GOT3 (cell line): ENCODE results near the gene PRKAR2A.
"Not testable (repeated sequence)": the region's sequence is repeated elsewhere in the genome, so short reads cannot be mapped to it uniquely, and the experiment has no call there.

Experiments
- DNase-seq: peaks from one replicate; lab custom pipeline; 2025; ENCODE audit warnings: mixed read lengths; lab: John Stamatoyannopoulos, UW

PRKAR2A gene

DNA sequence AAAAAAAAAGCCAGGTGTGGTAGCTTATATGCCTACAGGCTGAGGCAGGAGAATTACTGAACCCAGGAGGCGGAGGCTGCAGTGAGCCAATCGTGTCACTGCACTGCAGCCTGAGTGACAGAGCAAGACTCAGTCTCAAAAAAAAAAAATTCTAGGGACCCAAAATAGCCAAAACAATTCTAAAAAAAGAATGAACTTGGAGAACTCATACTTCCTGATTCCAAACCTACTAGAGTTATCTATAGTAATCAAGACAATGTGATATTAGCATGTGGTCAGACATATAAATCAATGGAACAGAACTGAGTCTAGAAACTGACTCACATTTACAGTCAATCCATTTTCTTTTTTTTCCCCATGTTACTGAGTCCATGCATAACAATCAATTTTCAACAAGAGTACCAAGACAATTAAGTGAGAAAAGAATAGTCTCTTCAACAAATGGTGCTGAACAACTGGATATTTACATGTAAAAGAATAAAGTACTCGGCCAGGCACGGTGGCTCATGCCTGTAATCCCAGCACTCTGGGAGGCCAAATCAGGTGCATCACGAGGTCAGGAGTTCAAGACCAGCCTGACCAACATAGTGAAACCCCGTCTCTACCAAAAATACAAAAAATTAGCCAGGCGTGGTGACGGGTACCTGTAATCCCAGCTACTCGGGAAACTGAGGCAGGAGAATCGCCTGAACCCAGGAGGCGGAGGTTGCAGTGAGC lies 11.9 kb downstream of the PRKAR2A start:
- DNase-seq = no peak

DNA sequence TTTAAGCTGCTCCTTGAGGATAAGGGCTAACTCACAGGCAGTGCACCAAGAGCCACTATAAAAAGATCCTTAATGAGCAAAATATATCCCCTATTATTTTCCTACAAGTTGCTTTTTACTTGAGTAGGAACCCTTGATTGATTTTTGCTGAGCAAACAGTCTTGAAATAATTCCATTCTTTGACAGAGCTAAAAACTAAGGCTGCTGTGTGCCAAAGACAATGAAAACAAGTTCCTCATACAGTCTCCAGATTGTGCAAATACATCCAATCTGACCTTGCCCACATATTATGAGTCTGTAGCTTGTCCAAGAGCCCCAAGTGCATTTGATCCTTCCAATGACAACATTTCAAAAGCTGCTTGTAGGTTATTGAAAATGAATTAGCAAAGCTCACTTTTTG lies 15.0 kb downstream of the PRKAR2A start:
- no peak for DNase-seq

DNA sequence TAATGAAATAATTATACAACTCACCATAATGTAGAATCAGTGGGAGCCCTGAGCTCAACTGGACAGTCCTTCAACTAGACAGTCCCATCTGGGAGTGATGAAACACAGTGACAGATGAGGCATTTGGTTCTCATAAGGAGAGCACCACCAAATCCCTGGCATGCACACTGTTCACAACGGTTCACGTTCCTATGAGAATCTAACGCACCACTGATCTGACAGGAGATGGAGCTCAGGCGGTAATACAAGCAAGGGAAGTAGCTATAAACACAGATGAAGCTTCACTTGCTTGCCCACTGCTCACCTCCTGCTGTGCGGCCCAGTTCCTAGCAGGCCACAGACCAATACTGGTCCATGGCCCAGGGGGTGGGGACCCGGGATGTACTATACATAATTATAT lies 17.0 kb downstream of the PRKAR2A start:
- DNase-seq = no peak

DNA sequence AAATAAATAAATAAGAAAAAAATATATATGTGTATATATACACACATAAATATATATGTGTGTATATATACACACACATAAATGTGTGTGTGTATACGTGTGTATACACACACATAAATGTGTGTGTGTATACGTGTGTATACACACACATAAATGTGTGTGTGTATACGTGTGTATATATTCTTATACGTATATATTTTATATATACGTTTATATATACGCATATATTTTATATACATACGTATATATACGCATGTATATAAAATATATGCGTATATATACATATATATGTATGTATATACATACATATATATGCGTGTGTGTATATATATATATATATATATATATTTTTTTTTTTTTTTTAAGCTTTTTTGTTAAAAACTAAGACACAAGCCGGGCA lies 18.1 kb downstream of the PRKAR2A start:
- DNase-seq = not testable (repeated sequence)

DNA sequence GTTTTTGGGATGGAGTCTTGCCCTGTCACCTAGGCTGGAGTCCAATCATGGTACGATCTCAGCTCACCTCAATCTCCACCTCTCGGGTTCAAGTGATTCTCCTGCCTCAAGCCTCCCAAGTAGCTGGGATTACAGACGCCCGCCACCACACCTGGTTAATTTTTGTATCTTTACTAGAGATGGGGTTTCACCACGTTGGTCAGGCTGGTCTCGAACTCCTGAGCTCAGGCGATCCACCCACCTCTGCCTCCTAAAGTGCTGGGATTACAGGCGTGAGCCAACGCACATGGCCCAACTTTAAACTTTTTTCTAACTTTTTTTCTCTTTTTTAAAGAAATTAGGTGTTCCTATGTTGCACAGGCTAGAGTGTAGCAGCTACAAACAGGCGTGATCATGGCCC lies 19.8 kb downstream of the PRKAR2A start:
- DNase-seq = not testable (repeated sequence)

DNA sequence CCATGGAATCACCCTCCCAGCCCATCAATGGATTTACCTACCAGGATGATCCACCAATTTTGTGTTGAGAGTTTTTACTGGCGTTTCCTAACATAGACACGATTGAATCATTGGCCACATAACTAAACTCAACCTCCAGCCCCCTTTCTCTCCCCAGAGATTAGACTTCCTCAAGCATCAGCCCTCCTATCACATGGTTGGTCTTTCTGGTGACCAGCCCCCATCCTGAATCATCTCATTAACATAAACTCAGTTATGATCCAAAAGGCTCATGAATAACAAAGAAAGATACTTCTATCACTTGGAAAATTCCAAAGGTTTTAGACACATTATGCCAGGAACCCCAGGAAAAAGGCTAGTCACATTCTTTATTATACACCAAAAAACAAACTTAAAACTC lies 21.2 kb downstream of the PRKAR2A start:
- peak; percentile 8 for DNase-seq

DNA sequence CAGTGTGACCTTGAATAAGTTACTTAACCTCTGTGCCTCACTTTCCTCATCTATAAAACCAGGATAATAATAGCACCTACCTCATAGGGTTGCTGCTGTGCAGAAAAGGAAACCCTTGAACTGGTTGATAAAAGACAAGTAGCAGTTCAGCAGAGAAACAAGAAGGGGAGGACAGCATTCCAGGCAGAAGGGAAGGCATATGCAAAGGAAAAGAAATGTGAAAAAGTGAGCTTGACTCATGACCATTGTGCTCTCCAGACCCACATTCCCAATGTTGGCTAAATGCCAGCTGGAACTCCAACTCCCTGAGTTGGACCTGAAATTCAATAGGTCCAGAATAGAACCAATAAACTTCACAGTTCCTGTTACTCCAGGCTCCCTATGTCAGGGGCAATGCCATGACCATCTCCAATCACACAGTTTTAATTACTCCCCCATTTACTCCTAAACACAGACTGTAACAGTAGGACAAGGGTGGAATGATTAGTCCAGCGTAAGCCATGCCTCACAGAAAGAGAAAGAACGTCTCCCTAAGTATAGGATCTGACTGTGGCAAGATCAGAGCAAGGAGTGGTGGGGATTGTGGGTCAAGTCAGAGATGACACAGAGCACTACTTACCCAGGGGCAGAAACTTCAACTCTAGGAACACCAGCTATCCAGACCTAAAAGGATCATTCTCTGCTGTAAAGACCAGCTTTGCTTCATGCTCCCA lies 26.9 kb downstream of the PRKAR2A start:
- no peak for DNase-seq

DNA sequence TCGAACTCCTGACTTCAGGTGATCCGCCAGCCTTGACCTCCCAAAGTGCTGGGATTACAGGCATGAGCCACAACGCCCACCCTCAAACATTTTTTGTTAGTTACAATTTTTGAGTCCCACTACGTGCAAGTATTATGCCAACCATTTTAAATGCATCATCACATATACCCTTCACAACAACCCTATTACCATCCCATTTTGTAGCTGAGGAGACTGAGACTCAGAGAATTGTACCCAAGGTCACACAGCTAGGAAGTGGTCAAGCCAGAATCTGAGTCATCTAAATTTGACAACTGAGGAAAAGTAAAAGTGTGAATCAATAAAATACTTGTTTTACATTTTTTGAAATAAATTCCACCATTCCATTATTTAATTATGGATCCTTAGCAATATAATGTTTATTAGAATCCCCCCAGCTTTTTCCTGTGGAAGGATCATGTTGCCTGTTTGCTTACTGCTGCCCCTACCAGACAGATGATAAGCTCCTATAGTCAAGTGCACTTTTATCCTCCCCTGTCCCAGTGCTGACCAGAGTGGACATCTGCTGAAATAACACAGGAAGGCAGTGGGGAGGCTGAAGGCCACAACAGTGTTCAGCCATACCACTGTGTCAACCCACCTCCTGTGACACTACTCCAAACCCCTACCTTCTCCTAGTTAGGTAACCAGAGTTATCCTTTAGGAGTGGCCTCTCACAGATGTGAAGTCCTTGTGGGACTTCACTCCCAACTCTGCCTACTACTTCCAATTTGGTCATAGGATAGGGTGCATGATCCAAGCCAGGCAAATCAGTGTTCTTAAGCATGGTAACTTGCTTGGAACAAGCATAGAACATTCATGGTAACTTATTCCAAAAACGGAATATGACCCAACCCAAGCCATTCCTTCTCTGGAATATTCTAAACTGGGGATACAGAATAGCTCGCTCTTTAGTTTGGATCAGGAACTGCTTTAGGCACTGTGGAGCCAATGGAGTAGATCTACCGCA lies 28.1 kb downstream of the PRKAR2A start:
- no peak for DNase-seq

DNA sequence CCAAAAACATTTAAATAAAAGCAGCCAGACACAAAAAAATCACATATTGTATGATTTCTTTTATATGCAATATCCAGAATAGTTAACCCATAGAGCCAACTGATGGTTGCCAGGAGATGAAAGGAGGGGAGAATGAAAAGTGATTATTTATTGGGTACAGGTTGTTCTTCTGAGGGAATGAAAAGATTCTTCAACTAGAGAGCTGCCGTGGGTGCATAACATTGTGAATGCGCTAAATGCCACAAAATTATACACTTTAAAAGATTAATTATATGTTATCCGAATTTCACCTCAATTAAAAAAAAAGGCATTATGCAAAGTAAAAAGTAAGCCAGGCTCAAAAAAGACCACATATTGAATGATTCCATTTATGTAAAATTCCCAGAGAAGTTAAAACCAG lies 36.1 kb downstream of the PRKAR2A start:
- no peak for DNase-seq

DNA sequence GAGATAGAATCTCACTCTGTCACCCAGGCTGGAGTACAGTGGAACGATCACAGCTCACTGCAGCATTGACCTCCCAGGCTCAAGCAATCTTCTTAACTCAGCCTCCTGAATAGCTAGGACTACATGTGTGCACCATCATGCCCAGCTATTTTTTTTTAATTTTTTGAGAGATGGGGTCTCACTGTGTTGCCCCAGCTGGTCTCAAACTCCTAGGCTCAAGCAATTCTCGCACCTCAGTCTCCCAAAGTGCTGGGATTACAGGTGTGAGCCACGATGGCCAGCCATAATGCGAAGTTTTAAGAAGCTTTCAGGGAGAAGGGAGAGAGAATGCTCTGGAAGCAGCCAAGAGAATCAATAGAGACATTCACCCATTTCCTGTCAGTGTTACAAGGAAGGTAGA lies 42.7 kb downstream of the PRKAR2A start:
- DNase-seq = no peak

DNA sequence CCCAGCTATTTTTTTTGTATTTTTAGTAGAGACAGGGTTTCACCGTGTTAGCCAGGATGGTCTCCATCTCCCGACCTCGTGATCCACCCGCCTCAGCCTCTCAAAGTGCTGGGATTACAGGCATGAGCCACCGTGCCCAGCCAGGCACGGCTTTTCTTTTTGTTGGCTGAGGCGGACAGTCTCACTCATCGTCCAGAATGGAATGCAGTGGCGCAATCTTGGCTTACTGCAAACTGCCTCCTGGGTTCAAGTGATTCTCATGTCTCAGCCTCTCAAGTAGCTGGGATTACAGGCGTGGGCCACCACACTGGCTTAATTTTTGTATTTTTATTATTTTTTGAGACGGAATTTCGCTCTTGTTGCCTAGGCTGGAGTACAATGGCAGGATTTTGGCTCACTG lies 46.8 kb downstream of the PRKAR2A start:
- not testable (repeated sequence) for DNase-seq

DNA sequence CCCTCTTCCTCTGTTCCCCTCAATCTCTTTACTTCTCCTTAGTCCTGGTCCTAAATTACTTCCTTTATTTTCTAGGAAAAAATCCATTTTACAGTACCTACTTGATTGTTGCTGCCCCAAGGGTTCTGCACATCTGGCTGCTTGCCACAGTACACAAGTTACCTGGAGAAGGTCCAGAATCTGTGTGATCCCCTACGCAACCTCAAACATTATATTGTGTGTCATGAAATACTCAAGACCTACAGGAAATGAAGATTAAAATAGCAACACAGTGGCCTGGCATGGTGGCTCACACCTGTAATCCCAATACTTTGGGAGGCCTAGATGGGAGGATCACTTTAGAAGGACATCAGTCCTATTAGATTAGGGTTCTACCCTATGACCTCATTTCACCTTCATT lies 48.7 kb downstream of the PRKAR2A start:
- no peak for DNase-seq

DNA sequence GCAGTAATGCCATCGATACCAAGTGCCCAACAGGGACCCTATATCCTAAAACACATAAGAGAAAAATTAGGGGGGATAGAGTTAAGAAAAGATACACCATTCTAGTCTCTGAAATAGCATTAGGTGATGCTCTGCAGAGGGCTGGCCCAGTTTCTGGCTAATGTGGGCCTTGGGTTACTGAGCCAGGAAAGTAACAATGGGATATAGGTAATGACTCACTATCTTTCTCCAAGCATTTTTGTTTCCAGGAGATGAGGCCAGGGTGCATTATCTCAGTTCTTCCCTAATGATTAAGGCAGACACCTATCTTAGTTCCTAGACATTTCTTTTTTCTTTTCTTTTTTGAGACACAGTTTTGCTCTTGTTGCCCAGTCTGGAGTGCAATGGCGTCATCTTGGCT lies 50.0 kb downstream of the PRKAR2A start:
- DNase-seq = no peak

DNA sequence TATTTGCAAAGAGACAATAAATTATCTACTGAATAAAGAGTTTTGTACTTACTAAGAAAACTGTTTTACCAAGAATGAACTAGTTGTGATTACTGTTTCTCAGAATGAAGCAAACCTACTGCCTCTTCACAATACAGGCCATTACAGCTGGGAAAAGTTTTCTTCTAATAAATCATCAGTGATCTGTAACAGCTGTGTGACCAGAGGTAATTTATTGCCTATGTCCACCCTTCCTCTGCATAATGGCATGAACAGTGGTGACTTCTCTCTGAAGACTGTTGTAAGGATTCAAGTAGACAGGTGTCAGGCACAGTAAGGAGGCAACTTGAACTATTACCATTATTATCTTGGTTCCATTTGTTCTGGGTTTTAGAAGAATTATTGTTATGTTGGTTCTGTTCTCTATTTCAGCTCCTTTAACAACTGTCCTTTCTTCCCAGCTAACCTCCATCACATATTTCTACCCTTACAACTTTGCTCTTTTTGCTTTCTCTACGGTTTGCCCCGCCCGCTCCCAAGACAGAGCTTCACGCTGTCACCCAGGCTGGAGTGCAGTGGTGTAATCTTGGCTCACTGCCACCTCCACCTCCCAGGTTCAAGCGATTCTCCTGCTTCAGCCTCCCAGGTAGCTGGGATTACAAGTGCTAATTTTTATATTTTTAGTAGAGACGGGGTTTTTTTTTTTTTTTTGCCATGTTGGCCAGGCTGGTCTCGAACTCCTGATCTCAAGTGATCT lies 51.5 kb downstream of the PRKAR2A start:
- DNase-seq = no peak

DNA sequence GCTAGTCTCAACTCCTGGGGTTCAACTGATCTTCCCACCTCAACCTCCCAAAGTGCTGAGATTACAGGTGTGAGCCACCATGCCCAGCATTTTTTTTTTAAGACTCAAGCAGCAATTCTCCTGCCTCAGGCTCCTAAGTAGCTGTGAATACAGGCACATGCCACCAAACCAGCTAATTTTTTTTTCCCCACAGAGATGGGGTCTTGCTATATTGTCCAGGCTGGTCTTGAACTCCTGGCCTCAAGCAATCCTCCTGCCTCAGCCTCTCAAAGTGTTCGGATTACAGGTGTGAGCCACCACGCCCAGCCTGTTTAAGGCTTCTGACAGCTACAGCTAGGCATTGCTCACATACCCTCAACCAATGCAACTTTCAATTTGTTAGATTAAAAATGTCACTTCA lies 54.2 kb downstream of the PRKAR2A start:
- not testable (repeated sequence) for DNase-seq

DNA sequence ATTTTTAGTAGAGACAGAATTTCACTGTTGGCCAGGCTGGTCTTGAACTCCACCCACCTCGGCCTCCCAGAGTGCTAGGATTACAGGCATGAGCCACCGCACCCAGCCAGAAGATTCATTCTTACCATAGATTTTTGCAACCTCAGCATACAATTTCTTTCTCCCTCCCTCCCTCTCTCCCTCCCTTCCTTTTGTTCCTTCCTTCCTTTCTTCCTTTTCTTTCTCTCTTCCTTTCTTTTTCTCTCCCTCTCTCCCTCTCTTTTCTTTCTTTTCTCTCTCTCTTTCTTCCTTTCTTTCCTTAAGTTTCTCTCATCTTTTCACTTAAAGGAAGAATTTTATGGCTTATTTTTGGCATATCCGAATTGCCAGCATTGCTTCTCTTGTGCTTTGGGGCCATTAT lies 58.0 kb downstream of the PRKAR2A start:
- no peak for DNase-seq

DNA sequence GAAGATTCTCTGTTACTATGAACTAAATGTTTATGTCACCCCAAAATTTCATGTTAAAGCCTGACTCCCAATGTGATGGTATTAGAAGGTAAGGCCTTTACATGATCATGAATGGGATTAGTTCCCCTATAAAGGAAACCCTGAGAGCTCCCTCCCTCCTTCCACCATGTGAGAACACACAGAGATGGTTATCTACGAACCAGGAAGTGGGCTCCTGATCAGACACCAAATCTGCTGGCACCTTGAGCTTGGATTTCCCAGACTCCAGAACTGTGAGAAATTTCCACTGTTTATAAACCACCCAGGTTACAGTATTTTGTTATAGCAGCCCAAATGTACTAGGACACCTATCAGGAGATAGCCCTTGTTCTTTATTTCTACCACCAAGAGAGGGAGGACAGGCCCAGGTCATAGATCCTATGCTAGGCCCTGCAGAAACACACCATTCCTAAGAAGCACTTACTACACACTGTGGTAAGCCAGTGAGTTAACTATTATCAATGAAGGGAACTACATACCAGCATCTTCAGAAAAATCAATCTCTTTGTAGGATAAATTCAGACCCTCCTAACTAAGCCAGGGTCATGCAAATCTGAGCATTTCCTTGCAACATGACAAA lies 59.0 kb downstream of the PRKAR2A start:
- DNase-seq = no peak

DNA sequence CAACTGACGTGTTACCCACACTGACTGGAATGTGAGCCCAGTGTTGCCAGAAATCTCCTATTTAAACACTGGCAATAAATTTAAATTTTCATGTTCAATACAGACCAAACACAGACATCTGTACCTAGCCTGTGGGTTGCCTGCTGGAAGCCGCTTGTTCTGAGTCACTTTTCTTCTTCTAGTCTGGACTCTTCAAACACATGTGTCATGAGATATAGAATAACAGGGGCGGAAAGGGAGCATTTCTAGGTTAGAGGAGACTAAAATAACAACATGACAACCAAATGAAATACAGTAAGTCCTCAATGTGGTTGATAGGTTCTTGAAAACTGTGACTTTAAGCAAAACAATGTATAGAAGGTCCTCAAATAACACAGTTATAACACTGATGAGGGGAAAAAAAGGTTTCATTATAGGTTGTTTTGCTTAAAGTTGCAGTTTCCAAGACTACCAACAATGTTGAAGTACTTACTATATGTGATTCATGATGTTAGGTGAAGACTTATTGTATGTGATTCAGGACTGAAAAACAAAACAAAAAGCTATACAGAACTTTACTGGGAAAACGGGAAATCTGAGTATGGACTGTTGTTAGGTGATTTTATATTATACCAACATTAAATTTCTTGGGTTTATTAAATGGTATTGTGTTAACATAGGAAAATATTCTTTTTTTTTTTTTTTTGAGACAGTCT lies 63.1 kb downstream of the PRKAR2A start:
- no peak for DNase-seq

DNA sequence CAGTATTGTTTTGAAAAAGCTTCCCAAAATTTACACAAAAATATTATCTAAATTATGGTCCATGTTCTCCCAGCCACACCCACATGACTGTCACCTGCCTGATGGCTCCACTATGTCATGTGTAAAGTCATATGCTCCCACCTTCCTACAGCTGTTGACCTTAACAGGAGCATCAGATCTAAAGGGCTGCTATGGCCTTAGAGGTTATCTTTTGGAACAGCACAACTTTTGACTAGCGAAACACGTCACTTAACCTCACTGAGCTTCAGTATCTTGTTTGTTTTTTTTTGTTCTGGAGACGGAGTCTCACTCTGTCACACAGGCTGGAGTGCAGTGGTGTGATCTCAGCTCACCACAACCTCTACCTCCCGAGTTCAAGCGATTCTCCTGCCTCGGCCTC lies 64.4 kb downstream of the PRKAR2A start:
- no peak for DNase-seq

DNA sequence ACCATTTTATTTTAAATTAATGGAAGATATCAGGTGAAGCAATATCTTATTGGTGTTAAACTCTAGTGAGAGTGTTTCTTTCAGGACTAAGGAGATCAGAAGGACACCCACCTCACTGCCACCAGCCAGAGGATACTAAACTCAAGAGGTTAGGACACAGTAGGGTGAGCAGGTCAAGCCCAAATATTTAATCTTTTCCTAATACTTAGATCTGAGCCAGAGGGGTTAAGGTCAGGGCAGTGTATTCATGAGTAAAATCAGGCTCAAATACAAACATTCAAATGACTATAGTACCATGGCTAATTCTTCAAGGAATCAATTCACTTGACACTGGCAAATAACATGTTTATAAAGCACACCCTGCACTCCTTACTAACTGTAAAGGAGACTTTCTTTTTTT lies 65.6 kb downstream of the PRKAR2A start:
- DNase-seq = no peak

DNA sequence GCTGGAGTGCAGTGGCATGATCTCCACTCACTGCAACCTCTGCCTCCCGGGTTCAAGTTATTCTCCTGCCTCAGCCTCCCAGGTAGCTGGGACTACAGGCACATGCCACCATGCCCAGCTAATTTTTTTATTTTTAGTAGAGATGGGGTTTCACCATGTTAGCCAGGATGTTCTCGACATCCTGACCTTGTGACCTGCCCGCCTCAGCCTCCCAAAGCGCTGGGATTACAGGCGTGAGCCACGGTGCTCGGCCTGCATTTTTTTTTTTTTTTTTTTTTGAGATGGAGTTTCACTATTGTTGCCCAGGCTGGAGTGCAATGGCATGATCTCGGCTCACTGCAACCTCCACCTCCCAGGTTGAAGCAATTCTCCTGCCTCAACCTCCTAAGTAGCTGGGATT lies 69.1 kb downstream of the PRKAR2A start:
- not testable (repeated sequence) for DNase-seq
